ENCODE results near the gene LTB. TPM values are rescaled to one million over a fixed set of nuclear protein-coding genes. Genes with fewer than 3 reads are reported as not detected.

LTB gene
- total and polyA plus RNA-seq, 2 of the 13 experiments (the other 11 are each of a cell fraction or from before 2014, with no cell fraction given) = 0.09 to 0.22 TPM

GRCh38 chr6:31619805-31620585 is 37.8 kb upstream of the LTB start (continued):
- 0 out of 2 replicates have a peak, but pooled peaks have one; percentile 23 for TF ChIP-seq ZNF124 (CRISPR knock-in tag; IDR thresholded peaks at IDR 0.05)
- TF ChIP-seq ZNF547 (CRISPR knock-in tag; IDR thresholded peaks at IDR 0.05) = no peak; the same call in 1 of the 2 replicates
- peak; percentile 89 for TF ChIP-seq ZNF687 (CRISPR knock-in tag; IDR thresholded peaks at IDR 0.05)
- no peak for TF ChIP-seq ZNF576 (CRISPR knock-in tag; IDR thresholded peaks at IDR 0.05)
- peak; percentile 79 for TF ChIP-seq CEBPB (IDR thresholded peaks at IDR 0.05; ENCODE audit: borderline replicate concordance, low read depth, low read length)
- peak; percentile 97 for TF ChIP-seq TFDP1 (CRISPR knock-in tag; IDR thresholded peaks at IDR 0.05; ENCODE audit: borderline replicate concordance)
- TF ChIP-seq RBAK (CRISPR knock-in tag; IDR thresholded peaks at IDR 0.05) = peak; percentile 65; the same call in 1 of the 2 replicates
- no peak for TF ChIP-seq NCOA5 (CRISPR knock-in tag; IDR thresholded peaks at IDR 0.05)
- peak; percentile 70 for TF ChIP-seq TEAD3 (CRISPR knock-in tag; optimal IDR thresholded peaks at IDR 0.05; ENCODE audit: borderline replicate concordance)
- TF ChIP-seq EP300 (IDR thresholded peaks at IDR 0.05; ENCODE audit: low read depth in 2 of 2, low read length in 2 of 2) = no peak; a peak in 1 of 4 replicates
- TF ChIP-seq EP300 (CRISPR knock-in tag; IDR thresholded peaks at IDR 0.05; ENCODE audit: borderline replicate concordance) = peak; percentile 57; the same call in 1 of the 2 replicates
- no peak; a peak in 1 of 4 replicates for TF ChIP-seq HMGXB4 (CRISPR knock-in tag; IDR thresholded peaks at IDR 0.05; ENCODE audit: borderline replicate concordance in 1 of 2, low read depth in 1 of 2)
- no peak for TF ChIP-seq ZNF282 (IDR thresholded peaks at IDR 0.05; ENCODE audit: partially characterized antibody)
- no peak for TF ChIP-seq HINFP (CRISPR knock-in tag; IDR thresholded peaks at IDR 0.05; ENCODE audit: low read depth)
